GM12875 (cell line): ENCODE data around the gene PAN3.

Experiments used
- H3K4me3 ChIP-seq: one replicate; pipeline ENCODE4 v1.5.1; 2011; ENCODE audit warnings: low read depth, low read length, control low read depth
- TF ChIP-seq, protein P1 (sequence below): IDR thresholded peaks from 2 replicates; pipeline ENCODE4 v1.5.1; 2011; ENCODE audit warnings: low read depth, mild to moderate bottlenecking, control low read depth, inconsistent platforms, low read length, moderate library complexity, borderline replicate concordance; ENCODE audit not compliant: insufficient read depth

Gene PAN3

DNA sequence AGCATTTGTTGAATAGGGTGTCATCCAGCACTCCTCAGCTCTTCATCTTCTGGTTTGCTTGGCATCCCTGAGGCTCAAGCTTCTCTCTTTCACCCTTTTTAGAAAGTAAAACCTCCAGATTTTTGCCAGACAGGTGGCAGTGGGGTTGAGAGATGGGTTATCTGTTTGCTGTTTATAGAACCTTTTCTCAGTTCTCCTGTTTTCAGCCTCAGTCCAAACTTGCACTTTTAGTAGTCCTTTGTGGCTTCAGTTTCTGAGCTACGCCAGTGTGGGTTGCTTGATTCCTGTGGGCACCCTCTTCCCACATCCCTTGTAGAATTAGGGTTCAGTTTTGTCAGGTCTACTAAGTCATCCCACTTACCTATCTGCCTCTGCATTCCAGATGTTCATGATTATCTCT lies 147.9 kb downstream of the PAN3 start:
- TF ChIP-seq, protein P1, sequence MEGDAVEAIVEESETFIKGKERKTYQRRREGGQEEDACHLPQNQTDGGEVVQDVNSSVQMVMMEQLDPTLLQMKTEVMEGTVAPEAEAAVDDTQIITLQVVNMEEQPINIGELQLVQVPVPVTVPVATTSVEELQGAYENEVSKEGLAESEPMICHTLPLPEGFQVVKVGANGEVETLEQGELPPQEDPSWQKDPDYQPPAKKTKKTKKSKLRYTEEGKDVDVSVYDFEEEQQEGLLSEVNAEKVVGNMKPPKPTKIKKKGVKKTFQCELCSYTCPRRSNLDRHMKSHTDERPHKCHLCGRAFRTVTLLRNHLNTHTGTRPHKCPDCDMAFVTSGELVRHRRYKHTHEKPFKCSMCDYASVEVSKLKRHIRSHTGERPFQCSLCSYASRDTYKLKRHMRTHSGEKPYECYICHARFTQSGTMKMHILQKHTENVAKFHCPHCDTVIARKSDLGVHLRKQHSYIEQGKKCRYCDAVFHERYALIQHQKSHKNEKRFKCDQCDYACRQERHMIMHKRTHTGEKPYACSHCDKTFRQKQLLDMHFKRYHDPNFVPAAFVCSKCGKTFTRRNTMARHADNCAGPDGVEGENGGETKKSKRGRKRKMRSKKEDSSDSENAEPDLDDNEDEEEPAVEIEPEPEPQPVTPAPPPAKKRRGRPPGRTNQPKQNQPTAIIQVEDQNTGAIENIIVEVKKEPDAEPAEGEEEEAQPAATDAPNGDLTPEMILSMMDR = no peak
- no peak overlapping the region for H3K4me3 ChIP-seq

DNA sequence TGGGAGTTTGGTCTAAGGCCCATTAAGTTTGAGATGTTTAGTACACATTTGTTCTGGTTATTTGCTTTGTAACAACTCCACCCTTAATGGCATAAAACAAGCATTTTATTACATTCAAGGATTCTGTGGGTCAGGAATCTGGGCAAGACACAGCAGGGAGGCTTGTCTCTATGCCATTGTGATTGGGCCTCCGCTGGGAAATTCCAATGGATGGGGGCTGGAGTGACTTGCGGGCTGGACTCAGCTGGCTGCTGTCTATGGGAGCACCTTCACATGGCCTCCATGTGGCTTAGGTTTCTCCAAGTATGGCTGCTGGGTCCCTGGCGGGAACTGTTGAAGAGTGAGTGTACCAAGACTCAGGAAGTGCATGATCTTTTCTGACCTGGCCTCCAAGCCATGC lies 159.0 kb downstream of the PAN3 start:
- TF ChIP-seq, protein P1 = no peak
- no peak overlapping the region for H3K4me3 ChIP-seq

DNA sequence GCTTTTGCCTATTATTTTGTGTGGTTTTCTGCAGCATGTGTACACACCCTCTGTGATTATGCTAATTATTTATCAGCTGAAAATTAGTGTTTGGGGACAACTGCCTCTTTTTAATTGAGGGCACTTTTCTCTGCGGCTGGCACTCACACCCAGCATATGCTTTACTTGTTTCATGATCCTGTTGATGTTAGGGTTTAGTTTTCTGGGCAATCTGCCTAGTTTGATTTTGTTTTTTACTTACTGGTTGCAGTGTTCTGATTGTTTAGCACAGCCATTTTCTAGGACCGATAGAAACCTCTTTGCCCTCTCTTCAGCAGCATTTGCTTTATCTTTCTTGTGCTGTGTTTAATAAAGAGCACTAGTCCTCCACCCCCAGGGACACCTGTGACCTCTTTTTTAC lies 161.6 kb downstream of the PAN3 start:
- TF ChIP-seq, protein P1 = no peak
- H3K4me3 ChIP-seq = no peak overlapping the region

DNA sequence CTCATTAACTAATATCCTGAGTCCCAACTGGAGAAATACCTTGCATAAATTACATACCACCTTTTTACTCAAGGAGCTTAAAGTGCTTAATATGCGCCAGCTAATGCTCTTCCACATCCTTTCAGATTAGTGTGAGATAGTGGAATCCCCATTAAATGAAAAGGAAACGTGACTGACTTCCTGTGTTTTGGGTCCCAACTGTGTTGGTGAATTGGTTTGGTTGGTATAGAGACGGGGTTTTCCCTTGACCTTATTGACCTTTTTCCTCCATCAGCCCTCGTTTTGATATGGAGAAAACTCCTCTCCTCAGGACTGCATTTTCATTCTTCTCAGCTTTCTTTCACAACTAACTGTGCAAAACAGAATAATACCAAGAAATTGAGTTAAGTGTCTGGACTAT lies 163.5 kb downstream of the PAN3 start:
- TF ChIP-seq, protein P1 = no peak

DNA sequence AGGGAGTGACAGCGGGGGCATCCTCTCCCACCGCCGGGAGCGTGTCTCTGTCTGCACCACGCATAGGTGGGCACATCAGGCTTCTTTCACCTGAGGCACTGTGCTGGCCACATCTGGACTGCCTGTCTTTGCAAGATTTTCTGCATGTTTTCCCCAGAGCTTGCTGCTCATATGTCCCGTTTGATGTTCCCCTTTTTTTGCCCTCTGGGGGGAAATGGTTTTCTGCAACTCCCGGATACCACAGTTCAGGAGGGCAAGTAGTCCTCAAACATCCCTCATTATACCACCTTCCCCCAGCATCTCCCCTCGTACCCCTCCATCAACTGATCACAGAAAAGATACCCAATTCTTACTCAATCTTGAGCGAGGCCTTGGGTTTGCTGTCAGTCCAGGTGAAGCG lies 168.0 kb downstream of the PAN3 start:
- no peak overlapping the region for H3K4me3 ChIP-seq
- TF ChIP-seq, protein P1 = no peak

More for the DNA sequence above, 163.5 kb downstream of the PAN3 start:
- no peak overlapping the region for H3K4me3 ChIP-seq

DNA sequence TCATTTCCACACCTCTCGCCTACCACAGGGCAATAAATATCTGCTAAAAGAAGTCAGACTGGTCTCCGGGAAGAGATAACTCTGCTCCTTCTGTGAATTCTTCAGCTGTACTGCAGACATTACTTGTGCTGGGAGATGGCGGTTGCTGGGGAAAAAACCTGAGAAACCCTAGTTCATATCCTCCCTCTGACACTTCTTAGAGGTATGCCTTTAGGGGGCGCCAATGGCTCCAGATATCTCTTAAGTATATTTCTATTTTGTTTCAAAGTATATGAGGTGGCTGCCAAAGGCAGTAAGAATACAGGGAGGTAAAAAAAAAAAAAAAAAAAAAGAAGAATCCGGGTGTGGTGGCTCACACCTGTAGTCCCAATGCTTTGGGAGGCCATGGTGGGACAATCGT lies 175.2 kb downstream of the PAN3 start:
- no peak overlapping the region for H3K4me3 ChIP-seq
- TF ChIP-seq, protein P1 = 0 out of 2 replicates have a peak, but pooled peaks have one; percentile 9

DNA sequence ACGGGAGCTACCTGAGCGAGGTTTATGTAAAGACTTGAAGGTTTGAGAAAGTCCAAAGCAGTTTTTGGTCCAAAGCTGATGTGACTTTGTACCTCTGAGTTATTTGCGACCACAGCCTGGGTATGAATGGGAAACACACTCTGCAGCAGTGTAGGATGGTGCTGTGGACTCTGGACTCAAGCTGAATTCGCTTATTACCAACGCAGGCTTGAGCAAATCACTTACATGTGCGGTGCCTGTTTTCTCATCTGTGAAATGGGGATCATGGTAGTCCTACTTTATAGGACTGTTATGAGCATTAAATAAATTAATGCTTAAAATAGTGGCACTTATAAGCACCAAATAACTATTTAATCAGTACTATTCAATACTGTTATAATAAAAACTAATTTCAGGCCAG lies 176.5 kb downstream of the PAN3 start:
- TF ChIP-seq, protein P1 = no peak
- H3K4me3 ChIP-seq = no peak overlapping the region
